CD4-positive, CD25-positive, alpha-beta regulatory T cell (primary cell): ENCODE data around the gene TTC21A. TPM values are rescaled to one million over a fixed set of nuclear protein-coding genes. Genes with fewer than 3 reads are reported as not detected.

Source experiments
- ATAC-seq, 2 donors: fragments of 150-1000 bp; cut with Tn5 transposase; one replicate each; pipeline ENCODE4 v1.10.0; 2021; ENCODE audit warnings: low read depth in 2 of 2, moderate number of reproducible peaks in 2 of 2, moderate library complexity in 1 of 2
- DNase-seq, 3 donors: peaks; one replicate each; pipeline versions ENCODE4 v3.0.0 to v3.0.0-alpha.2; 2012 to 2022; ENCODE audit warnings: mixed read lengths in 1 of 3
- H3K27ac ChIP-seq: one replicate; pipeline ENCODE4 v1.7.0; 2013; ENCODE audit warnings: mild to moderate bottlenecking, low read length; ENCODE audit not compliant: insufficient read depth, poor library complexity, severe bottlenecking
- H3K27me3 ChIP-seq: one replicate; pipeline ENCODE4 v1.7.0; 2013; ENCODE audit warnings: low read length; ENCODE audit not compliant: control insufficient read depth, insufficient read depth
- H3K36me3 ChIP-seq: one replicate; pipeline ENCODE4 v1.7.0; 2013; ENCODE audit warnings: mild to moderate bottlenecking, low read length, moderate library complexity; ENCODE audit not compliant: control insufficient read depth, insufficient read depth
- H3K4me1 ChIP-seq: 2 replicates; pipeline ENCODE4 v1.7.0; 2013; ENCODE audit warnings: mild to moderate bottlenecking, low read length; ENCODE audit not compliant: insufficient read depth, control insufficient read depth, poor library complexity, severe bottlenecking
- H3K4me3 ChIP-seq: one replicate; pipeline ENCODE4 v1.7.0; 2013; ENCODE audit warnings: low read depth, mild to moderate bottlenecking, low read length, moderate library complexity
- H3K9me3 ChIP-seq, 2 experiments: 1 replicate in 1 of 2; 2 replicates in 1 of 2; pipeline ENCODE4 v1.7.0; 2013; ENCODE audit warnings: low read length in 2 of 2, mild to moderate bottlenecking in 1 of 2, moderate library complexity in 1 of 2; ENCODE audit not compliant: control insufficient read depth in 2 of 2
- H3K27ac Mint-ChIP-seq, 3 donors: one replicate each; pipeline ENCODE4 v1.8.0; 2020 to 2022; ENCODE audit warnings: mild to moderate bottlenecking in 3 of 3, mixed read lengths in 3 of 3, moderate library complexity in 2 of 3
- H3K27me3 Mint-ChIP-seq: one replicate; pipeline ENCODE4 v1.8.0; 2022; ENCODE audit warnings: mild to moderate bottlenecking, mixed read lengths
- H3K36me3 Mint-ChIP-seq: one replicate; pipeline ENCODE4 v1.8.0; 2020; ENCODE audit warnings: mixed read lengths
- H3K4me1 Mint-ChIP-seq, 4 donors: one replicate each; pipeline ENCODE4 v1.8.0; 2020 to 2022; ENCODE audit warnings: mixed read lengths in 4 of 4, mild to moderate bottlenecking in 1 of 4
- H3K4me3 Mint-ChIP-seq, 4 donors: one replicate each; pipeline ENCODE4 v1.8.0; 2020 to 2022; ENCODE audit warnings: mild to moderate bottlenecking in 4 of 4, mixed read lengths in 4 of 4, moderate library complexity in 3 of 4
- H3K9me3 Mint-ChIP-seq, 7 donors: one replicate each; pipeline ENCODE4 v1.8.0; 2020 to 2022; ENCODE audit warnings: mixed read lengths in 7 of 7, mild to moderate bottlenecking in 3 of 7, moderate library complexity in 2 of 7
- polyA plus RNA-seq, 4 donors: library from polyadenylated mRNA; unstranded; fragments of 300-500 nt; fragmentation: Illumina TruSeq; gene quantifications; one replicate each; pipeline ENCODE4 v1.2.3, GENCODE V29; 2021
- total RNA-seq: library from RNA; stranded (reverse); gene quantifications from one replicate; pipeline ENCODE4 v1.2.3, GENCODE V29; 2022

The TTC21A gene
- total and polyA plus RNA-seq, 5 donors from 2014 or later = 0.41 to 4.1 (median 1.3) TPM

DNA sequence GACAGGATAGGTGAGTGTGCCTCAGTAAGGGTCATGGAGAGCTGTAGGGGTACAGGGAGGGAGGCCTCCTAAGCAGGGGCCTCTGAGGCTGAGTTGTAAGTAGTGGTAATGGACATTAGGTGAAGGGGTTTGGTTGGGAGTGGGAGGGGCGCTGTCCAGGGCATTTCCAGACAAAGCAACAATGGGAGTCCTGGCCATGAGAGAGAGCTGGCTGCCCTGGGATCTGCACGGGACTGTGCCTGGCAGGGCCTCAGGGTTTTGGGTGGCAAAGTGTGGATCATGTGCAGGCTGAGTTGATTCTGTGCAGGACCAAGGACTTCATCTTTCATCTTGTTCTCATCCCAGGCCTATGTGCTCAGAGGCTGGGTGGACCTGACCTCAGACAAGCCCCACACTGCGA, 4.6 kb downstream of the TTC21A start:
- Histone ChIP-seq H3K4me1 (peaks cover 14% of the 10 kb centered on the region), H3K4me3 (no peak overlapping the region), H3K36me3 (no peaks in the 10 kb centered on the region), H3K27ac (no peak overlapping the region), H3K9me3 (no peaks in the 10 kb centered on the region), H3K27me3 (no peaks in the 10 kb centered on the region)
- Mint-ChIP-seq H3K27me3 (no peaks in the 10 kb centered on the region), H3K9me3 (no peaks in the 10 kb centered on the region), H3K4me3 (no peak overlapping the region), H3K27ac (no peak overlapping the region), H3K4me1 (peaks cover 5 to 19% (median 12%) of the 10 kb centered on the region in 4 donors), H3K36me3 (peaks cover 3% of the 10 kb centered on the region)
- DNase-seq (no peak), ATAC-seq (no peak)

DNA sequence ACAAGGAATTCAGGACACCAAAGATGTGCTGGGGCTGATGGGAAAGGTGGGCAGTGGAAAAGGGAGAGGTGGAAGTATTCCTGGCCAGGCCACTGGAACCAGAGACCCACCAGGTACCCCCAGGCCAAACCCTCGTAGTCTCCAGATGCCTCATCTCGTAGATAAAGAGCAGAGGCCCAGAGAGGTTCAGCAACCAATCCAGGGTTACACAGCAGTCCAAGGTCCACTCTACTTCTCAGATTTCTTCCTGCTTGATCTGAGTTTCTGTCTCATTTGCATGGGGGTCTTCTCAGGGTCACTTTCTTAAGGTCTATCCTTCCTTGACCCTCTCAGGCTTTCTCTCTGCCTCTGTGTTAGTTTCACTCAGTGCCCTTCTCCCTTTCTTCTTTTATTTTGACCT, 5.1 kb downstream of the TTC21A start:
- Mint-ChIP-seq H3K4me3 (no peak overlapping the region), H3K27ac (no peak overlapping the region)

DNA sequence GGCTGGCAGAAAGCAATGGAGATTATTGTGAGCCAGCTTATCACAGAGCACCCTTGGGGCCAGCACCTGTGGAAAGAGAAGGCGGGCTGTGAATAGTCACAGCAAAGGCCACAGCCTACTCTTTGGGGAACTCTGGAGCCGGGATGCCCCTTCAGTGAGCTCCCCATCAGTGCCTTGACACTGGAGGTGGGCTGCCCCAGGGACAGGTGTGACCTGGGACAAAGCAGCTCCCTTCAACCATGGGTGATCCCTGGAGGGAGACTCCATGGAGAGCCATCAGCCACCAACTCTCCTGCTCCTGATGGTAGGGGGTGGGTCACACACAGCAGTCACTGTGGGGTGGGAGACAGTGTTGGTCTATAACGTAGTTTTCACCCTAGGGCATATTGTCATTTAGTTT, 5.8 kb downstream of the TTC21A start:
- H3K36me3 ChIP-seq = no peaks in the 10 kb centered on the region
- no peak for DNase-seq
- H3K27me3 ChIP-seq = no peaks in the 10 kb centered on the region
- peaks cover 8% of the 10 kb centered on the region for H3K4me1 ChIP-seq
- Mint-ChIP-seq H3K9me3 (no peaks in the 10 kb centered on the region), H3K4me1 (peaks cover 4 to 10% (median 6%) of the 10 kb centered on the region in 4 donors), H3K27me3 (no peaks in the 10 kb centered on the region), H3K36me3 (peaks cover 3% of the 10 kb centered on the region), H3K4me3 (no peak overlapping the region), H3K27ac (no peak overlapping the region)
- H3K9me3 ChIP-seq = no peaks in the 10 kb centered on the region
- ATAC-seq = no peak
- H3K27ac ChIP-seq = no peak overlapping the region
- H3K4me3 ChIP-seq = no peak overlapping the region

More for the DNA sequence above, 5.1 kb downstream of the TTC21A start:
- no peak overlapping the region for H3K27ac ChIP-seq
- H3K4me1 Mint-ChIP-seq = peaks cover 5 to 18% (median 12%) of the 10 kb centered on the region in 4 donors
- H3K36me3 Mint-ChIP-seq = peaks cover 3% of the 10 kb centered on the region
- no peak for ATAC-seq
- no peaks in the 10 kb centered on the region for H3K9me3 ChIP-seq
- H3K36me3 ChIP-seq = no peaks in the 10 kb centered on the region
- no peak overlapping the region for H3K4me3 ChIP-seq
- DNase-seq = no peak
- H3K27me3 ChIP-seq = no peaks in the 10 kb centered on the region
- no peaks in the 10 kb centered on the region for H3K9me3 Mint-ChIP-seq
- H3K27me3 Mint-ChIP-seq = no peaks in the 10 kb centered on the region
- H3K4me1 ChIP-seq = peaks cover 13% of the 10 kb centered on the region

DNA sequence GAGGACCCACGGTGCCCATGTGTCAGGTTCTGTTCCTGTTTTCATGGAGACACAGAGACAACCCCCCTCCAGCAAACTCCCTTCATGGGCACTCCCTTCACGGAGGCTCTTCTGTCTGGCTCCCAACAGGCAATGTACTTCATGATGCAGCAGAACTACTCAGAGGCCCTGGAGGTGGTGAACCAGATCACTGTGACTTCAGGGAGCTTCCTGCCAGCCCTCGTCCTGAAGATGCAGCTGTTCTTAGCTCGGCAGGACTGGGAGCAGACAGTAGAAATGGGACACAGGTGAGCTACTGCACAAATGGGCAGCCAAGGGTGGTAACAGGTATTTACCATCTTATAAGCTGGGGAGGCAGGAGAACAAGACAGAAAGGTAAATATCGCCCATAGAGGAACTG, 7.0 kb downstream of the TTC21A start:
- H3K36me3 Mint-ChIP-seq = peaks cover 3% of the 10 kb centered on the region
- H3K9me3 Mint-ChIP-seq = no peaks in the 10 kb centered on the region
- no peak overlapping the region for H3K27ac Mint-ChIP-seq

DNA sequence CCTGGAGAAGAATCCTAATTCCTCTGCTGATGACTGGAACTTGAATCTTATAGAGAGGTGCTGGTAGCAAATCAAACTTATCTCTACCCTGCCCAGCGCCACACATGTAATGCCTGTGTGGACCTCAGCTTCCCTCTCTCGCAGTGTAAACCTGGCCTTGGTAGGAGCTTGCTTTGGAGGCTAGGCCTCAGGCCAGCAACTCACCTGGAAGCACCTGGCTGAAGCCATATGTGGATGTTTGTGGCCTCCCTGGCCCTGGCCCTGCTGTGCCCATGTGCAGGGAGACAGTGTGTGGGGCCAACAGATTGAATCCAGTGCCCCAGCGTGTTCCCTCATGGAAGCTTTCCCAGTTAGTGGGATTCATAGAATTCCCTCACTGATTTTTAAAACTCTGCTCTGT, 8.4 kb downstream of the TTC21A start:
- Histone ChIP-seq H3K36me3 (no peaks in the 10 kb centered on the region), H3K4me1 (no peaks in the 10 kb centered on the region), H3K4me3 (no peak overlapping the region), H3K27me3 (no peaks in the 10 kb centered on the region), H3K27ac (no peak overlapping the region), H3K9me3 (no peaks in the 10 kb centered on the region)
- Mint-ChIP-seq H3K27ac (no peak overlapping the region), H3K4me3 (no peak overlapping the region), H3K27me3 (no peaks in the 10 kb centered on the region), H3K36me3 (peaks cover 3% of the 10 kb centered on the region), H3K4me1 (no peaks in the 10 kb centered on the region), H3K9me3 (no peaks in the 10 kb centered on the region)
- no peak for ATAC-seq
- DNase-seq = no peak

More for the DNA sequence above, 7.0 kb downstream of the TTC21A start:
- H3K4me1 Mint-ChIP-seq = peaks cover 0 to under 1% (median 0%) of the 10 kb centered on the region in 4 donors
- no peaks in the 10 kb centered on the region for H3K4me1 ChIP-seq
- no peak overlapping the region for H3K27ac ChIP-seq
- H3K27me3 Mint-ChIP-seq = no peaks in the 10 kb centered on the region
- ATAC-seq (no peak), DNase-seq (no peak)
- no peak overlapping the region for H3K4me3 ChIP-seq
- H3K27me3 ChIP-seq = no peaks in the 10 kb centered on the region
- H3K4me3 Mint-ChIP-seq = no peak overlapping the region
- H3K36me3 ChIP-seq = no peaks in the 10 kb centered on the region
- H3K9me3 ChIP-seq = no peaks in the 10 kb centered on the region

DNA sequence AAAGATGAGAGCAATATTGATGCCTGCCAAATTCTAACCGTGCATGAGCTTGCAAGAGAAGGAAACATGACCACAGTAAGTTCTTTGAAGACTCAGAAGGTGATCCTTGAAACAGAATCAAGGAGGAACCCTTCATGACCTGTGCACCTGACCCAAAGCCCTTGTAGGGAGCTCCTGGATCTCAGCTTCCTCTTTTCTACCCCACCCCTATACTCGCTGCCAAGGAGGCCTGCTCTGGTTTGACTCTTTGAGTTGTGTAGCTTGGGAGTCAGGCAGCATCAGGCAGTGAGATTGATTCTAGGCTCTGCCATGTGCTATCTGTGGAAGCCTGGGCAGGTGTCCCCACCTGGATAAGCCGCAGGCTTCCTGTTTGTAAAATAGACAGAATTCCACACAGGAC, 10.6 kb downstream of the TTC21A start:
- no peak for DNase-seq
- H3K36me3 Mint-ChIP-seq = no peaks in the 10 kb centered on the region
- Histone ChIP-seq H3K27ac (no peak overlapping the region), H3K36me3 (no peaks in the 10 kb centered on the region), H3K9me3 (no peaks in the 10 kb centered on the region), H3K27me3 (no peaks in the 10 kb centered on the region), H3K4me3 (no peak overlapping the region), H3K4me1 (no peaks in the 10 kb centered on the region)
- no peaks in the 10 kb centered on the region for H3K4me1 Mint-ChIP-seq
- no peak for ATAC-seq
- no peak overlapping the region for H3K4me3 Mint-ChIP-seq
- H3K27me3 Mint-ChIP-seq = no peaks in the 10 kb centered on the region
- H3K9me3 Mint-ChIP-seq = no peaks in the 10 kb centered on the region
- no peak overlapping the region for H3K27ac Mint-ChIP-seq

DNA sequence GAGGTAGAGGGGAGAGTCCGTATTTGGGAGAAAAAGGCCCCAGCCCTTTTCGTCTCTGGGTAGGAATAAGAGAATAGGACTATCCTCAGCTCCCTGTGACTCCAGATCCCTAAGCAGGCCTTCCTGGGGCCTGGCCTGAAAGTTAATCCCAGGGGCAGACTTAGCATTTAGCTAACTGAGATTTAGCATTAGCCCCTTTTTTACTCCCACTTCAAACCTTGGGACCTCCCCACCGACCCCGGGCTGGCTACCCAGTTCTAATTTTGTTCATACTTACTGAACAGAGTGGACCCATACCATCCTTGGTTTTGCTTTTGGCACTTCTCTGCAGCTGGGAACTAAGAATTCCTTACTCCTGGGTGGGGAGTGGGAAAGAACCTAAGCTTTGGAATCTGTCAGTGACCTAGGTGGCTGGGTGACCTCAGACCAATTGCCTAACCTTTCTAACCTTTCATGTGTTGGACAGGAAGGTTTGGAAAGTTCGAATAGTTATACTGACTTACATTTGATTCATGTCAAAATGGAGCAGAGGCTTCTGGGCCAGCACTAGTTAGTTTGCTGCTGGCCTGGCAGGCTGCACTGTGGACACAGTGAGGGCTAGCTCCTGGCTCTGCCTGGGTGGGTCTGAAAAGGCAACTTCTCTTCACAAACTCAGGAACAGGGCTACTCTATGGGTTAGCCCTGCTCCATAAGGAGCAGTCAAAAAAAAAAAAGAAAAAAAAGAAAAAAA, 11.6 kb downstream of the TTC21A start:
- H3K4me1 Mint-ChIP-seq = peaks cover 0 to 3% (median 0%) of the 10 kb centered on the region in 4 donors
- Histone ChIP-seq H3K9me3 (no peaks in the 10 kb centered on the region), H3K27ac (no peak overlapping the region), H3K4me1 (no peaks in the 10 kb centered on the region), H3K27me3 (no peaks in the 10 kb centered on the region), H3K4me3 (no peak overlapping the region), H3K36me3 (no peaks in the 10 kb centered on the region)
- no peaks in the 10 kb centered on the region for H3K36me3 Mint-ChIP-seq
- H3K4me3 Mint-ChIP-seq = no peak overlapping the region
- DNase-seq = no peak
- no peaks in the 10 kb centered on the region for H3K9me3 Mint-ChIP-seq
- no peak overlapping the region for H3K27ac Mint-ChIP-seq
- H3K27me3 Mint-ChIP-seq = no peaks in the 10 kb centered on the region
- ATAC-seq = no peak

DNA sequence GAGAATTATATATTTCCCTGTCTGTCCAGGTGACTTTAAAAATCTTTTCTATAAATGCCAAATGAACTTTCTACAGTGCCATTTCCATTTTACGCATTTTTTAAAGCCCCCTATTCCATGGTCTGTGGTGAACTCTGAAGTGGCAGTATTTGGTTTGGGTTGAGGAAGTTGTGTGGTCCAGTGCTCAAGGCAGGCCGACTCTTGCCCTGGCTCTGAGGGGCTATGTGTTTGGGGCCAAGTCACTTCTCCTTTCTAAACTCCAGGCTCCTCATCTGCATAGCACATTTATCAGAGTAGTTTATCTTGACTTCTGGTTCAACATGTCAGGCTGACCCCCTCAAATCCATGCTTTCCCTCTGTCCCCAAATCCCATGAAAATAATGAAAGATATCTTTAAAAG, 14.1 kb downstream of the TTC21A start:
- peaks cover 0 to 5% (median 2%) of the 10 kb centered on the region in 4 donors for H3K4me1 Mint-ChIP-seq
- H3K9me3 ChIP-seq = no peaks in the 10 kb centered on the region
- H3K27me3 Mint-ChIP-seq = no peaks in the 10 kb centered on the region
- H3K4me3 ChIP-seq = no peak overlapping the region
- peak overlapping the region in 1 of 3 donors; percentile 13 for H3K27ac Mint-ChIP-seq
- H3K4me1 ChIP-seq = no peaks in the 10 kb centered on the region
- H3K36me3 ChIP-seq = no peaks in the 10 kb centered on the region
- no peaks in the 10 kb centered on the region for H3K36me3 Mint-ChIP-seq
- H3K9me3 Mint-ChIP-seq = no peaks in the 10 kb centered on the region
- H3K27me3 ChIP-seq = no peaks in the 10 kb centered on the region
- ATAC-seq (no peak), DNase-seq (no peak)
- H3K4me3 Mint-ChIP-seq = no peak overlapping the region
- no peak overlapping the region for H3K27ac ChIP-seq
